C4-2B (cell line): Measurements from ENCODE around the gene NBEAL2.

ENCODE experiments used
- CTCF ChIP-seq: fragments of 450-650 bp; conservative IDR thresholded peaks from 2 replicates; pipeline ENCODE4 v1.5.1; 2017; ENCODE audit warnings: mild to moderate bottlenecking
- ZFX ChIP-seq: fragments of 450-650 bp; IDR thresholded peaks from 2 replicates; pipeline ENCODE4 v1.6.1; 2017

DNA sequence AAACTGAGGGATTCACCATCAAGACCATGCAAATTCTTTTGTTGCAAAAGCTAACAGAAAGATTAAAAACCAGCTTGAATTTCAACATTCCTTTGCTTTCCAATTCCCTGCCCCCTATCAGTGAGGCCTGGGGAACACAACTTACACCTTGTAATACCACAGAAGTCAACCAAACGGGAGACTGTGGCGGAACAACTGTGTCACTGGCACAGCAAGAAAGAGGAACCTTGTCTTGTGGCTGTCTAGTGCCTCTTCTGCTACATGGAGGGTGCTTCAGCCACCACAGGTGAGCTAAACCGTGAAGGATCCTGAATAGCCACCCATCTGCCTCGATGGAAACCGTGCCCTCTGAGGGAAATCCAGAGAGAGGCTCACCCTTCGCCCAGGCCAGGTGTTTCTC is 14.3 kb upstream of the NBEAL2 start:
- TF ChIP-seq CTCF: no peak
- no peak for TF ChIP-seq ZFX
